Activated T-cell treated with anti-CD3 and anti-CD28 coated beads, Interleukin-2, amount 50 U/mL, for 4 hours (primary cell): Measurements from ENCODE around the gene PNPLA1. TPM values are rescaled to one million over a fixed set of nuclear protein-coding genes. Genes with fewer than 3 reads are reported as not detected.

Experiments used
- ATAC-seq, 2 donors: fragments of 200-7000 bp; cut with Tn5 transposase; one replicate each; pipeline ENCODE4 v1.10.0; 2021
- DNase-seq: peaks from one replicate; pipeline ENCODE4 v3.0.0-alpha.2; 2020
- H3K27me3 Mint-ChIP-seq: one replicate; pipeline ENCODE4 v1.8.0; 2021; ENCODE audit warnings: low read depth, mixed read lengths
- H3K36me3 Mint-ChIP-seq: one replicate; pipeline ENCODE4 v1.8.0; 2022; ENCODE audit warnings: mixed read lengths; ENCODE audit not compliant: insufficient read depth
- H3K4me1 Mint-ChIP-seq: one replicate; pipeline ENCODE4 v1.8.0; 2021; ENCODE audit warnings: low read depth, mixed read lengths
- H3K4me3 Mint-ChIP-seq: one replicate; pipeline ENCODE4 v1.8.0; 2021; ENCODE audit warnings: mild to moderate bottlenecking, moderate library complexity, mixed read lengths
- H3K9me3 Mint-ChIP-seq: one replicate; pipeline ENCODE4 v1.8.0; 2021; ENCODE audit warnings: mixed read lengths
- total RNA-seq, 3 donors: library from RNA; stranded (reverse); gene quantifications; one replicate each; pipeline ENCODE4 v1.2.1, GENCODE V29; 2021

PNPLA1 gene
- total RNA-seq, 3 donors from 2014 or later: 0.13 TPM; not detected in 2

DNA sequence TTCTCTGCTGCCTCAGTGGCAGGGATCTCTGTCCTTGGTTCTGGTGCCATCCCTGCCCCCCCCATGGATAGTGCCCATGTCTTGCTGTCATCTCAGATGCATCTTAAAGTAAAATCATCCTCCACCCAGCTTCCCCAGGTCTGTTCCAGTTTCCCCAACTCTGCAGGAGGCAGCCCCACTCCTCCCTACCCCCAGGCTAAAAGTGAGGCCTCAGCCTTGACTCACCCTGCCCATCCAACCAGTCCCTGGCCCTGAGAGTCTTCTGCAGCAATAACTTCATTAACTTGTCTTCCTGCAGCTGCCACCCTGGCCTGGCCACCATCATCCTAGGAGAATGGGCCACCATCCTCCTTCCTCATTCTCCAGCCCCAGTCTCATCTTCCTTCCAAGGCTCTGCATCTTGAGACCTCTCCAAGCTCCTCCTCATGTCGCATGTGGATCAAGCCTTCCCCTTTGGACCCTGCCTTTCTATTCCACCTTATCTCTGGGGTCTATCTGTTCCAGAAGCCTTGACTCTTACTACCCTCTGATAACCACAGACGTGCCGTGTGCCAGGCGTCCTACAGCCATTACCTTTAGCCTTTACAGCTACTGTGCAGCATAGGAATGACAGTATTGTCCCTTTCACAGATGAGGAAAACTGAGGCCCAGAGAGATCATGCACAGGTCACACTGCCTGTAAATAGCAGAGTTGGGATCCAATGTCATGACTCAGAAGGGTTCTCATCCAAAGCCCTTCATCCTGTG, 2.0 kb upstream of the PNPLA1 start:
- Mint-ChIP-seq H3K36me3 (no peaks in the 10 kb centered on the region), H3K9me3 (peaks cover 5% of the 10 kb centered on the region), H3K4me3 (no peak overlapping the region), H3K27me3 (peaks cover 16% of the 10 kb centered on the region), H3K4me1 (no peaks in the 10 kb centered on the region)
- ATAC-seq: no peak
- DNase-seq: no peak

DNA sequence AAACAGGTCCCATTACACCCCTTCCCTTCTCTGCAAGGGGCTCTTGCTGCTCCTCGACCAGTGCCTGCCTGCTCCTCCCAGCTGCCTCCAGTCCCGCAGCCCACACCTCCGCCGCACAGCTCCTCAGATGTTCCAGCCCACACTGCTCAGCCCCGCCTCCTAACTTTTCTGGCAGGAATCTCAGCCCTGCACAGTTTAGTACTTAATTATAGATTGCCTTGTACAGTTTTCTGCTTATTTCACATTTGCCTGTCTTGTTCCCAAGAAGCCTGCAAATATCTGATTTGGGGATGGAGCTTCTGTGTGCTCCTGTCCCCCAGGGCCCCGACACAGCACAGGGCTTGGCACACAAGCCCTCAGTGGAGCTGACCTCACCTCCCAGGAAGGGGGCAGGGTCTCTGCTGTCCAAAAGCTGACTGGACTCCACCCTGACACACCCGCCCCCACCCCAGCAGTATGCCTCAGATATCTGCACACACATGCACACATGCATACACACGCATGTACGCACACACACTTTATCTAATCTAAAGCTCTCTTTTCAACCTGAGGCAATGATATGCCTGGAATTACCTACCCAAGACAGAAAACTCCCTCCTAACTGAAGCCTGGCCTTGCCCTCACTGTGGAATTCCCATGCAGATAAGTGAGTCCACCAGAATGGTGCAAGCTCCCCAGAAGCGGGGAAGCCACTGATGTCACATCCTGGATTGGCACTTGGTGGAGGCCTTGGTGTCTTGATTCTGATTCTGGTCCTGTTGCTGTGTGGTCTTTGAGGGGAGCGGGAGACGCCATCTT, 1.2 kb upstream of the PNPLA1 start:
- ATAC-seq: no peak
- no peak for DNase-seq
- Mint-ChIP-seq H3K36me3 (no peaks in the 10 kb centered on the region), H3K9me3 (peaks cover 5% of the 10 kb centered on the region), H3K4me1 (no peaks in the 10 kb centered on the region), H3K4me3 (no peak overlapping the region), H3K27me3 (peaks cover 14% of the 10 kb centered on the region)

DNA sequence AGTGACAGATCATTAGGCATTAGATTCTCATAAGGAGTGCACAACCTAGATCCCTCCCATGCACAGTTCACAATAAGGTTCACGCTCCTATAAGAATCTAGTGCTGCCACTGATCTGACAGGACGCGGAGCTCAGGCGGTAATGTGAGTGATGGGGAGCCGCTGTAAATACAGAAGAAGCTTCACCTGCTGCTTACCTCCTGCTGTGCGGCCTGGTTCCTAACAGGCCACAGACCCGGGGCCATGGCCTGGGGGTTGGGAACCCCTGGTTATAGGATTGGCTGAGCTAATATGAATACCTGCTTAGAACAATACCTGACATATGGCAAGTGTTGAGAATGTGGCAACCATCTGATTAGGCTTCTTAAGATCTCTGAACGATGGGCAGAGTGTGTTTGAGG, 2.4 kb downstream of the PNPLA1 start:
- Mint-ChIP-seq H3K9me3 (no peaks in the 10 kb centered on the region), H3K4me1 (no peaks in the 10 kb centered on the region), H3K27me3 (peaks cover 27% of the 10 kb centered on the region), H3K4me3 (no peak overlapping the region), H3K36me3 (peaks cover 2% of the 10 kb centered on the region)
- no peak for DNase-seq
- no peak for ATAC-seq

DNA sequence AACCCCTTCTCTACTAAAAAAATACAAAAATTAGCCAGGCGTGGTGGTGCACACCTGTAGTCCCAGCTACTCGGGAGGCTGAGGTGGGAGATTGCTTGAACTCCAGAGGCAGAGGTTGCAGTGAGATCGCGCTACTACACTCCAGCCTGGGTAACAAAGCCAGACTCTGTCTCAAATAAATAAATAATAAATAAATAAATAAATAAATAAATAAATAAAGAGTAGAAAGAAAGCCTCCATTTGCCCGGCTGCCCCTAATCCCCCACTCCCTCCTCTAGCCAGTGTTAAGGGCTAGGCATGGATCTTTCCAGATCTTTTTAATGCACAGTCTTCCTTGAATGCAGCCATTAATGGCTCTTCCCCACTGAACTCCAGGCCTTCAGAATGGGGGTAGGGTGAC, 3.2 kb downstream of the PNPLA1 start:
- no peak for DNase-seq
- Mint-ChIP-seq H3K4me3 (no peak overlapping the region), H3K27me3 (peaks cover 29% of the 10 kb centered on the region), H3K9me3 (no peaks in the 10 kb centered on the region), H3K36me3 (peaks cover 2% of the 10 kb centered on the region), H3K4me1 (no peaks in the 10 kb centered on the region)
- ATAC-seq: no peak

DNA sequence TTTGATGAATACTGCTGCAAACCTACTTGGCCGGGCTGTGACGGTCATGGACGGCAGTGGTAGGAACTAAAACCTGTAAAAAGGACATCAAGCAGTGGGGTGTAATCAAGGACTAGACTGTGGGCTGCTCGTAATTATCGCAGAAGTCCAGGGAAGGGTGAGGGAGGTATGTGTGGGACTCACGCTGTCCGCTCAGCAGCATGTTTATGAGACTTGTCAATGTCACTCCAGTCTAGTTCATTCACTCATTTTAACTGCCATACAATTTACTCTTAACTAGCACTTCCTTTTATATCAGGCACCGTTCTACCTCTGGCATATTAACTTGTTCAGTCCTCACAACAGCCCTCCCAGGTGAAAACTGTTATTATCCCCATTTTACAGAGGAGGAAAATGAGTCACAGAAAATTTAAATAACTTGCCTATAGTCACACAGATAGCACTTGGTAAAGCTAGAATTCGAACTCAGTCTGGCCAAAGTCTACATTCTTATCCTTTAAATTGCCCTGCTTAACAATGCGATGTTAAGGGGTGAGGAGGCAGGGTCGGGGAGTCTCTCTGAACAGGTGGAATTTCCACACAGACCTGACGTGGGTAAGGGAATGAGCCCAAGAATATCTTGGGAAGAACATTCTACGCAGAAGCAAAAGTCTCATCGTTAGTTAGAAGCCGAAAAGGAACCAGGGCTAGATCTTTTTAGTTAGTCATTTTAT, 4.1 kb downstream of the PNPLA1 start:
- DNase-seq (no peak), ATAC-seq (no peak)
- Mint-ChIP-seq H3K27me3 (peaks cover 38% of the 10 kb centered on the region), H3K9me3 (no peaks in the 10 kb centered on the region), H3K36me3 (peaks cover 2% of the 10 kb centered on the region), H3K4me1 (no peaks in the 10 kb centered on the region), H3K4me3 (no peak overlapping the region)

DNA sequence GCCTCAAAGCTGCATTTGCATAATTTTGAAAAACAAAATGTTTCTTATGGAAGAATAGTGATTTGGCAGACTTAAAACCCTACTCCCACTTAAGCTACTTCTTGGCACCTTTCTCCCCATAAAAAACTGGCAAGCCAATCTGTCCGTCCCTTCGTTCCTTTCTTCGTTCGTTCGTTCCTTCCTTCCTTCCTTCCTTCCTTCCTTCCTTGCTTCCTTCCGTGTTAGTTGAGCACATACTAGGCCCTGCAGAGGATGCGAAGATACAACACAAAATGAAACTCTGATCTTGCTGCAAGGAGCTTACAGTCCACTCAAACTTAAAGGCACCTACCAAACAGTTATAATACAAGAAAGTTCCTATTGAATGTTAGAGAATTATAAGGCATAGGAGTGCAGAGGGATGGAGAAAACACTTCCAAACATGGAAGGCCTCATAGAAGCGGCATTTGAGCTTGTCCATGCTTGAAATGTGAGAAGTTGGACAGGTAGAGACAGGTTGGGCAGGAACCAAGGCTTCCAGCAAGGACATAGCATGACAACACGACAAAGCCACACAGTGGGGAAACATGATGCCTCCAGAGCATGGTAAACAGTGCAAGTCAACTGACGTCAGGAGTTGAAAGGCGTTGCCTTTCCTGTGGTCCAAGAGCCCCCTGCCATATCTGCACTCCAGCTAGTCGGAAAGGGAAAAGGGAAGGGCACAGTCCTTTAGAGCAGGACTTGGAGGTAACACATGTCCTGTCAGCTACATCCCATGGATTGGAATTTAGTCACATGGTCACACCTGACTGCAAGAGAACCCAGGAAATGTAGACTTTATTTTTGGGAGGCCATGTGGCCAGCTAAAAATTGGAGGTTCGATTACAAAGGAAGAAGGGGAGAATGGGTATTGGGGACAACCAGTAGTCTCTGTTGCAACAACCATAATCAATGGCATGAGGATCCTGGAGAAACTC, 7.0 kb downstream of the PNPLA1 start:
- peaks cover 45% of the 10 kb centered on the region for H3K27me3 Mint-ChIP-seq
- no peaks in the 10 kb centered on the region for H3K4me1 Mint-ChIP-seq
- H3K4me3 Mint-ChIP-seq: no peak overlapping the region
- no peaks in the 10 kb centered on the region for H3K9me3 Mint-ChIP-seq
- ATAC-seq: no peak
- peaks cover 2% of the 10 kb centered on the region for H3K36me3 Mint-ChIP-seq
- DNase-seq: no peak

DNA sequence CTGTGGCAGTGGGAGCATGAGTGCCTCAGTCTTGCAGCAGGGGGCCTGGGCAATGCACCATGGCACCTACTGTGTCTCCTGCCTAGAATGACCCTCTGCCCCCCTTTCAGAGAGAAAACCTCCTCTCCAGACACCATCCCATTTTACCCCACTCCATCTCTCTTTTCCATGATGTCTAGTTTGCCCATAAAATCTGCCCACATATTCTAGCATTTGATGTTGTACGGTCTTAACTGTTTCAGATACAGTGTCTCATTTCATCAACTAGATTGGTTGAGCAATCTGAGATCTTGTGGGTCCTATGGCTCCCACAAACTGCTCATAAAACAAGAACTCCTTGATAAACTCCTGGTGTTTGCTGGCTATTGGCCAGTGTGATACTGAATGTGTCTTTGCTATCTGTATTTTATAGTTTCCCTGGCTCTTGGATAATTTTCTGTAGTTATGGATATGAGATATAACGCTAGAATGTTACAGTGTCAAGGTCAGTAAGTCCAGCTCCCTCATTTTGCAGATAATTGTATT, 8.1 kb downstream of the PNPLA1 start:
- no peaks in the 10 kb centered on the region for H3K9me3 Mint-ChIP-seq
- no peak for DNase-seq
- ATAC-seq: no peak
- no peak overlapping the region for H3K4me3 Mint-ChIP-seq
- peaks cover 43% of the 10 kb centered on the region for H3K27me3 Mint-ChIP-seq
- H3K4me1 Mint-ChIP-seq: no peaks in the 10 kb centered on the region
- H3K36me3 Mint-ChIP-seq: peaks cover 2% of the 10 kb centered on the region

DNA sequence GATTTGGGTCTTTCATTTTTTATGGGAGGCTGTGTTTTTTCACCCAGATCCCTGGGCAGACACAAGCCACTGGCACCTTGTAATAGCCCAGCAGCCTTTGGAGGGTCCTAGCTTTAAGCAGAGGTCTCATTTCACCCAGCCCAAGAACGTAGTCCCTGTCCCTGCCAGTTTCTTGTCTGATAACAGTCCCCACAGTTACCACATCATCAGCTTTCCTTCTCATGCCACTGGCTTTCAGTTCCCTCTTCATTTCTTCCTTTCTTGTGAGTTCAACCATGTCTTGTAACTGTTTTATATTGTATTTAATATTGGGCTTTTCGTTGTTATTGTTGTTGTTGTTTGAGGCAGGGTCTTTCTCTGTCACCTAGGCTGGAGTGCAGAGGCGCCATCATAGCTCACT, 10.6 kb downstream of the PNPLA1 start:
- Mint-ChIP-seq H3K4me3 (no peak overlapping the region), H3K9me3 (no peaks in the 10 kb centered on the region), H3K27me3 (peaks cover 54% of the 10 kb centered on the region), H3K36me3 (peaks cover 2% of the 10 kb centered on the region), H3K4me1 (no peaks in the 10 kb centered on the region)
- DNase-seq (no peak), ATAC-seq (no peak)

DNA sequence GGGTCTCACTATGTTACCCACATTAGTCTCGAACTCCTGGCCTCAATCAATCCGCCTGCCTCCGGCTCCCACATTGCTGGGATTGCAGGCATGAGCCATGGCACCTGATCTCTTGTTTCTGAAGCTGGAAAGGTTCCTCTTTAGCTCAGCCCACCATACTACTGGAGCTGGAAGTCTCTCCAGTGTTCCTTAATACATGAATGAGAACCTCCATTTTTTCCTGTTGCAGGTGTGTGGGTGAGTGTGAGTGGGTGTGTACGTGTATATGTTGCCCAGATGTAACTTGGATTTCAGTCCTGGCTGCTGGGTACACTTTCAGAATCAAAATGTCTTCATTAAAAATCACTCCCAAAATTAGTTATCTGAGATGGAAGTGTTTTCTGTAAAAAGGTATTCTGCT, 11.1 kb downstream of the PNPLA1 start:
- no peak overlapping the region for H3K4me3 Mint-ChIP-seq
- no peak for ATAC-seq
- H3K9me3 Mint-ChIP-seq: no peaks in the 10 kb centered on the region
- no peaks in the 10 kb centered on the region for H3K4me1 Mint-ChIP-seq
- peaks cover 60% of the 10 kb centered on the region for H3K27me3 Mint-ChIP-seq
- DNase-seq: no peak
- peaks cover 2% of the 10 kb centered on the region for H3K36me3 Mint-ChIP-seq

DNA sequence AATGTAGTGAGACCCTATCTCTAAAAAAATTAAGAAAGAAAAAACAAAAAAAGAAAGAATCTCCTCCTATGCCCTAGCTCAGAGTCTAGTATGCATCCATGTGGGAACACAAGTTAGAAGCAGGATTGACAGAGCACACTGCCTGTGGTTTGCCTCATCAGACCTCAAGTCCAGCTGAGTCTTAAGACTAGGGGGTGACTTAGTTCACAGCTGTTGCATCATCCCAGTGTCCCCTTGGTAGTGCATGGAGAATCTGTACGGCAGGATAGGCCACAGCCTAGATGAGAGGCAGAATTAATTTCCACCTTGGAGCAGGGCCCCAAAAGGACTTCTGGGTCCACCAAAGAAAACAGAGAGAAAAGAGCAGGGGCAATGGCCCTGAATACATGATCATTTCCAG, 13.7 kb downstream of the PNPLA1 start:
- no peaks in the 10 kb centered on the region for H3K9me3 Mint-ChIP-seq
- no peak overlapping the region for H3K4me3 Mint-ChIP-seq
- DNase-seq (no peak), ATAC-seq (no peak)
- peaks cover 10% of the 10 kb centered on the region for H3K4me1 Mint-ChIP-seq
- H3K36me3 Mint-ChIP-seq: no peaks in the 10 kb centered on the region
- H3K27me3 Mint-ChIP-seq: peaks cover 47% of the 10 kb centered on the region

DNA sequence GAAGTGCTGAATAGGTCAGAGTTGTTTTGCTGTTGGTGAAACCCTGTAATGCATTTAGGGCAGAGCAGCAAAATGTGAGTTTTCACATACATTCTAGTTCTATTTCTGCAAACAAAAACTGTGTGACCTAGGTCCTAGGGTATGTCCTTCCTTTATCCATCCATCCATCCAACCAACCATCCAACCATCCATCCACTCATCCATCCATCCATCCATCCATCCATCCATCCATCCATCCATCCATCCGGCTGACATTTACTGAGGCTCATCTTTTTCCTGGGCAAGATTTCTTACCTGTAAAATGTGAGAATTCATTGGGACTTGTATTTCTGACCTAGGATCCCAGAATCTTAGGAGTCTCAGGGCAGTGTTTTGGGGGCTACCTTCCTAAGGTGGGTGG, 14.5 kb downstream of the PNPLA1 start:
- H3K4me1 Mint-ChIP-seq: peaks cover 10% of the 10 kb centered on the region
- peaks cover 43% of the 10 kb centered on the region for H3K27me3 Mint-ChIP-seq
- H3K36me3 Mint-ChIP-seq: no peaks in the 10 kb centered on the region
- ATAC-seq: no peak
- no peak for DNase-seq
- H3K9me3 Mint-ChIP-seq: no peaks in the 10 kb centered on the region
- H3K4me3 Mint-ChIP-seq: no peak overlapping the region

DNA sequence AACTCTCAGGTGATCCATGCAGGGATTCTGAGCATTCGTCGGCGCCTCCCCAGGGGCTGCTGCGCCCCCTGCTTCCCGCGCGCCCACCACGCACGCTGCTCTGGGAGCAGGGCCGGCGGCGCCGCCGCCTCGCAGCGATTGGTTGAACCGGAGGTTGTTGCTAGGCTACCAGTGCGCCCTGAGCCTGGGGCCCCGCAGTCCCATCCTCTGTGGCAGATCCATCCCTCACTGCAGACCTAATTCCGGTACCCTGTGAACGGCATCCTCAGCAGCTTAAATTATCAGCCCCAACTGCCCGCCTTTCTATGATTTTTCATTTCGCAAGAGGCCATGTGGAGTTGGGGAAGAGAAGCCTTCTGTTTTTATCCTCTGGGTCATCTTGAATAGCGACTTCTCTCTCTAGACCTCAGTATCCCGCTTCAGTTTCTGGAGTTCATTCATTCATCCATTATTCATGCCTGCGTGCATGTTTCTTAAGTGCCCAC, 15.4 kb downstream of the PNPLA1 start:
- DNase-seq (no peak), ATAC-seq (no peak)
- Mint-ChIP-seq H3K36me3 (no peaks in the 10 kb centered on the region), H3K27me3 (peaks cover 38% of the 10 kb centered on the region), H3K4me1 (peaks cover 10% of the 10 kb centered on the region), H3K9me3 (no peaks in the 10 kb centered on the region), H3K4me3 (no peak overlapping the region)

DNA sequence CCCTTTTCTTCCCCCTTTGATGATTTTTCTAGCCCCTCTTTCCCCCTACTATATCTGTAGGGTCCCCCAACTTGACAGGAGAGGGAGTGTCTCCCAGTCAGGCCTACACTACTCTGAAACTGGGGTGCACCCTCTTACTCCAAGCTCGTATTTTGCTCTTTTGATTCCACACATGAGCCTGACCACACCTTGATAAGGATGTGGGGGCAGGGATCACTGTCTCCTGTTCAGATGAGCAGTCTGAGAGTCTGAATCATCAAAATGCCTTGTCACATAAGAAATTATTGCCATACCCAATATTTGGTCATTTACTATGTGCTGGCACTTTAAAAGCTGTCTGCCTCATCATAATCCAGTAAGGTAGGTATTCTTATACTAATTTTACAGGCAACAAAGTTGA, 15.9 kb downstream of the PNPLA1 start:
- ATAC-seq (no peak), DNase-seq (no peak)
- Mint-ChIP-seq H3K9me3 (no peaks in the 10 kb centered on the region), H3K36me3 (no peaks in the 10 kb centered on the region), H3K27me3 (peaks cover 36% of the 10 kb centered on the region), H3K4me1 (peaks cover 10% of the 10 kb centered on the region), H3K4me3 (no peak overlapping the region)
